SK-N-SH treated with all-trans-retinoic acid at 6 μM for 48 hours (cell line): ENCODE data around the gene ZEB2.
A peak's percentile ranks its signal among the peaks of the same experiment; 100 is the strongest.

Source experiments
- ATAC-seq: fragments of 200-7000 bp; cut with Tn5 transposase; 3 replicates; pipeline ENCODE4 v1.9.1; 2020; ENCODE audit warnings: mild to moderate bottlenecking, moderate library complexity
- BACH2 ChIP-seq: fragments of 250-450 bp; sonication (Bioruptor Pico); IDR thresholded peaks from 2 replicates; pipeline ENCODE4 v1.9.0; 2021; ENCODE audit warnings: mild to moderate bottlenecking, borderline replicate concordance
- GLIS3 ChIP-seq: fragments of 250-450 bp; sonication (Bioruptor Pico); IDR thresholded peaks from 2 replicates; pipeline ENCODE4 v1.5.0; 2020; ENCODE audit warnings: mild to moderate bottlenecking, moderate library complexity
- ISL1 ChIP-seq: fragments of 250-450 bp; sonication (Bioruptor Pico); IDR thresholded peaks from 2 replicates; pipeline ENCODE4 v2.1.2; 2022; ENCODE audit warnings: mild to moderate bottlenecking, moderate library complexity
- OSR1 ChIP-seq: fragments of 250-450 bp; sonication (Bioruptor Pico); IDR thresholded peaks from 2 replicates; pipeline ENCODE4 v1.8.0; 2022; ENCODE audit warnings: moderate library complexity, mild to moderate bottlenecking, inconsistent platforms
- PPARA ChIP-seq: fragments of 250-450 bp; sonication (Bioruptor Pico); IDR thresholded peaks from 2 replicates; pipeline ENCODE4 v1.5.0; 2020; ENCODE audit warnings: mild to moderate bottlenecking, borderline replicate concordance
- RARB ChIP-seq: fragments of 250-450 bp; sonication (Bioruptor Pico); IDR thresholded peaks from 2 replicates; pipeline ENCODE4 v1.8.0; 2021; ENCODE audit warnings: mild to moderate bottlenecking, moderate library complexity
- TCF4 ChIP-seq: fragments of 250-450 bp; sonication (Bioruptor Pico); IDR thresholded peaks from 2 replicates; pipeline ENCODE4 v1.8.0; 2021; ENCODE audit warnings: mild to moderate bottlenecking, moderate library complexity, borderline replicate concordance
- TOX ChIP-seq: fragments of 250-450 bp; sonication (Bioruptor Pico); IDR thresholded peaks from 2 replicates; pipeline ENCODE4 v1.8.0; 2021; ENCODE audit warnings: mild to moderate bottlenecking, moderate library complexity, borderline replicate concordance
- ZC3H10 ChIP-seq: fragments of 250-450 bp; sonication (Bioruptor Pico); IDR thresholded peaks from 2 replicates; pipeline ENCODE4 v1.5.1; 2021; ENCODE audit warnings: mild to moderate bottlenecking, moderate library complexity
- ZFP3 ChIP-seq: fragments of 250-450 bp; sonication (Bioruptor Pico); IDR thresholded peaks from 2 replicates; pipeline ENCODE4 v1.5.0; 2020; ENCODE audit warnings: mild to moderate bottlenecking, moderate library complexity
- ZFP30 ChIP-seq: fragments of 450-650 bp; formaldehyde crosslinking; IDR thresholded peaks from 2 replicates; pipeline ENCODE4 v1.5.0; 2022; ENCODE audit warnings: mild to moderate bottlenecking, moderate library complexity
- ZNF70 ChIP-seq: fragments of 450-650 bp; formaldehyde crosslinking; IDR thresholded peaks from 2 replicates; pipeline ENCODE4 v1.5.0; 2020; ENCODE audit warnings: mild to moderate bottlenecking, moderate library complexity
- ZNF8 ChIP-seq: fragments of 450-650 bp; formaldehyde crosslinking; IDR thresholded peaks from 2 replicates; pipeline ENCODE4 v1.5.0; 2020; ENCODE audit warnings: mild to moderate bottlenecking, moderate library complexity
- TF ChIP-seq, protein P1 (sequence below): fragments of 250-450 bp; sonication (Bioruptor Pico); IDR thresholded peaks from 2 replicates; pipeline ENCODE4 v1.8.0; 2020; ENCODE audit warnings: mild to moderate bottlenecking, moderate library complexity, borderline replicate concordance
- TF ChIP-seq, protein P2 (sequence below): fragments of 250-450 bp; sonication (Bioruptor Pico); IDR thresholded peaks from 2 replicates; pipeline ENCODE4 v1.8.0; 2021; ENCODE audit warnings: low read depth, mild to moderate bottlenecking, moderate library complexity, borderline replicate concordance
- TF ChIP-seq, protein P3 (sequence below): fragments of 250-450 bp; sonication (Bioruptor Pico); IDR thresholded peaks from 2 replicates; pipeline ENCODE4 v1.5.1; 2020; ENCODE audit warnings: low read depth, mild to moderate bottlenecking, moderate library complexity
- TF ChIP-seq, protein P4 (sequence below): fragments of 250-450 bp; sonication (Bioruptor Pico); IDR thresholded peaks from 2 replicates; pipeline ENCODE4 v1.5.0; 2020; ENCODE audit warnings: mild to moderate bottlenecking, moderate library complexity
- TF ChIP-seq, protein P5 (sequence below): fragments of 250-450 bp; sonication (Bioruptor Pico); IDR thresholded peaks from 2 replicates; pipeline ENCODE4 v1.5.1; 2021; ENCODE audit warnings: mild to moderate bottlenecking, moderate library complexity

Gene ZEB2

DNA sequence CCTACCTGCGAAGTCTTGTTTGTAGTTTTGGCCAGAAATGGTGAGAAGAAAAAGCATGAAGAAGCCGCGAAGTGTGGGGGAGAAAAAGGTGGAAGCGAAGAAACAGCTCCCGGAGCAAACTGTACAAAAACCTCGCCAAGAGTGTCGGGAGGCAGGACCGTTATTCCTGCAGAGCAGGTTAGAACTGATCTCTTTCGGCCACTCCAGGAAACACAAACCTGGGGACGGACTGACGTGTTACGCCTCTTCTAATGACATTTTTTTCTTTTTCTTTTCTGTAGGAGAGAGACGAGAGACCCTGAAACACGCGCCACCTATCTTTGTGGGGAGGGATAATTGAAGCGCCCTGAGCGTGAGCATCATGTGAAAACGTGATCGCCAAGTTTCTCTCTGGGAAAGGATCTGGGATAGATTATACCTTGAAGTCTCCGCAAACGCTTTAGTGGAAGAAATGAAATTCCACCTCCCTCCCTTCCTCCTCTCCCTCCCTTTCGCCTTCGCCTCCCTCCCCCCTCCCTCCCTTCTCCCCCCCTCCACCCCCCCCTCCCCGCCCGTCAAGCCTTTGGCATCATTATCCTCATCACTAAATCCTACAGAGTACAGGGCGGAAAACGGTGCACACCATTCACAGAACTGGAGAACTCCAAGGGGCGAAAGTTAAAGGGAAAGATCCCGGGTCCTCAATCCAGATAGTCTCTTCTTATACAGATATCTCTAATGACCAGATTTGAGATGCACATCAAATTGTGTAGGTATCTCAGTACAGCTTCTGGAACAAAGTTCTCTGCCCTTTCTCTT, at the start of gene ZEB2:
Gene ZEB2 (minus strand): TSS at position 186 of the 798 bp plus-strand sequence. CDS start 2,769 bp downstream, outside the sequence.
- TF ChIP-seq TOX (CRISPR knock-in tag) (no peak), OSR1 (CRISPR knock-in tag) (no peak), BACH2 (CRISPR knock-in tag) (no peak), ZC3H10 (CRISPR knock-in tag) (no peak), ZNF8 (CRISPR knock-in tag) (no peak), PPARA (CRISPR knock-in tag) (no peak), ZFP3 (CRISPR knock-in tag) (no peak), ZFP30 (CRISPR knock-in tag) (no peak)
- TF ChIP-seq, protein P1, sequence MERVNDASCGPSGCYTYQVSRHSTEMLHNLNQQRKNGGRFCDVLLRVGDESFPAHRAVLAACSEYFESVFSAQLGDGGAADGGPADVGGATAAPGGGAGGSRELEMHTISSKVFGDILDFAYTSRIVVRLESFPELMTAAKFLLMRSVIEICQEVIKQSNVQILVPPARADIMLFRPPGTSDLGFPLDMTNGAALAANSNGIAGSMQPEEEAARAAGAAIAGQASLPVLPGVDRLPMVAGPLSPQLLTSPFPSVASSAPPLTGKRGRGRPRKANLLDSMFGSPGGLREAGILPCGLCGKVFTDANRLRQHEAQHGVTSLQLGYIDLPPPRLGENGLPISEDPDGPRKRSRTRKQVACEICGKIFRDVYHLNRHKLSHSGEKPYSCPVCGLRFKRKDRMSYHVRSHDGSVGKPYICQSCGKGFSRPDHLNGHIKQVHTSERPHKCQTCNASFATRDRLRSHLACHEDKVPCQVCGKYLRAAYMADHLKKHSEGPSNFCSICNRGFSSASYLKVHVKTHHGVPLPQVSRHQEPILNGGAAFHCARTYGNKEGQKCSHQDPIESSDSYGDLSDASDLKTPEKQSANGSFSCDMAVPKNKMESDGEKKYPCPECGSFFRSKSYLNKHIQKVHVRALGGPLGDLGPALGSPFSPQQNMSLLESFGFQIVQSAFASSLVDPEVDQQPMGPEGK: no peak
- ATAC-seq: peak; percentile 38

DNA sequence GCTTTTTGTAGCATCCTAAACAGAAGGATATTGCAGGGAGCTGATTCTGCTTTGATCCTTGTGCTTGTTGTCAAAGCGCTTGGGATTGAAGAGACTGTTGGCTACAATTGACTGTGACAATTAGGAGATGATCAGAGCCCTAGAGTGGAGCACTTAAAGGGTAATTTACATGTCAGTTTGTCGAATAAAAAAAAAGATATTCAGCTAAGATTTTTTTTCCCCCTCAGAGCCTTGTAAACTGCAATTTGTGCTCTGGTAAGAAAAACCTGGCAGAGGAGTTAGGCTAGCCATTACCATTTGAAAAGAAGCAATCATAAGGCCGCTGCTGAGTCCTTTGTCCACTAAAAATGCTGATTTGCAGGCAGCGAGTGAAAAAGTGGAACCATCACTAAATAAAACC, 47.8 kb upstream of the ZEB2 start:
- TF ChIP-seq, protein P2, sequence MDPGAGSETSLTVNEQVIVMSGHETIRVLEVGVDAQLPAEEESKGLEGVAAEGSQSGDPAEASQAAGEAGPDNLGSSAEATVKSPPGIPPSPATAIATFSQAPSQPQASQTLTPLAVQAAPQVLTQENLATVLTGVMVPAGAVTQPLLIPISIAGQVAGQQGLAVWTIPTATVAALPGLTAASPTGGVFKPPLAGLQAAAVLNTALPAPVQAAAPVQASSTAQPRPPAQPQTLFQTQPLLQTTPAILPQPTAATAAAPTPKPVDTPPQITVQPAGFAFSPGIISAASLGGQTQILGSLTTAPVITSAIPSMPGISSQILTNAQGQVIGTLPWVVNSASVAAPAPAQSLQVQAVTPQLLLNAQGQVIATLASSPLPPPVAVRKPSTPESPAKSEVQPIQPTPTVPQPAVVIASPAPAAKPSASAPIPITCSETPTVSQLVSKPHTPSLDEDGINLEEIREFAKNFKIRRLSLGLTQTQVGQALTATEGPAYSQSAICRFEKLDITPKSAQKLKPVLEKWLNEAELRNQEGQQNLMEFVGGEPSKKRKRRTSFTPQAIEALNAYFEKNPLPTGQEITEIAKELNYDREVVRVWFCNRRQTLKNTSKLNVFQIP (CRISPR knock-in tag): no peak
- TF ChIP-seq ZNF8 (CRISPR knock-in tag): no peak
- TF ChIP-seq ISL1 (CRISPR knock-in tag): no peak
- no peak for TF ChIP-seq ZNF70 (CRISPR knock-in tag)
- no peak for TF ChIP-seq BACH2 (CRISPR knock-in tag)
- TF ChIP-seq, protein P3, sequence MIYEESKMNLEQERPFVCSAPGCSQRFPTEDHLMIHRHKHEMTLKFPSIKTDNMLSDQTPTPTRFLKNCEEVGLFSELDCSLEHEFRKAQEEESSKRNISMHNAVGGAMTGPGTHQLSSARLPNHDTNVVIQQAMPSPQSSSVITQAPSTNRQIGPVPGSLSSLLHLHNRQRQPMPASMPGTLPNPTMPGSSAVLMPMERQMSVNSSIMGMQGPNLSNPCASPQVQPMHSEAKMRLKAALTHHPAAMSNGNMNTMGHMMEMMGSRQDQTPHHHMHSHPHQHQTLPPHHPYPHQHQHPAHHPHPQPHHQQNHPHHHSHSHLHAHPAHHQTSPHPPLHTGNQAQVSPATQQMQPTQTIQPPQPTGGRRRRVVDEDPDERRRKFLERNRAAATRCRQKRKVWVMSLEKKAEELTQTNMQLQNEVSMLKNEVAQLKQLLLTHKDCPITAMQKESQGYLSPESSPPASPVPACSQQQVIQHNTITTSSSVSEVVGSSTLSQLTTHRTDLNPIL (CRISPR knock-in tag): no peak
- no peak for TF ChIP-seq RARB (CRISPR knock-in tag)
- ATAC-seq: no peak

DNA sequence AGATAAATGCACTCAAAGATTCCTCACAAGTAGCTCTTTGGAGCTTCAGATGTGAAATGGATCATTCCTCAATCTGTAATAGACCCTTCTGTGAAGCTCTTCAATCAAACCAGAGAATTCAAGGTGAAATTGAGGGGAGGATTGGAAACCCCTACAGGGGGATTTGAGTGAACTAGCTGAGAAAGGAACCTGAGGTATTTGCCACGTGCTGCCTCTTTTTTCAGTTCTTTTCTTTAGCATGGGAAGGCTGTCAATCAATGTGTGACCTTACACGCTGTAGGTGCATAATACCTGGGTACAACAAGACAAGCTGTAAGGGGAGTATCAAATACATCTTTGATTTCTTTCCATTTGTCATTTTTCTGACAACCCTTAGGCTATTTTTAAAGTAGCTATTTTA, 46.5 kb upstream of the ZEB2 start:
- no peak for ATAC-seq
- no peak for TF ChIP-seq ISL1 (CRISPR knock-in tag)
- TF ChIP-seq, protein P4, sequence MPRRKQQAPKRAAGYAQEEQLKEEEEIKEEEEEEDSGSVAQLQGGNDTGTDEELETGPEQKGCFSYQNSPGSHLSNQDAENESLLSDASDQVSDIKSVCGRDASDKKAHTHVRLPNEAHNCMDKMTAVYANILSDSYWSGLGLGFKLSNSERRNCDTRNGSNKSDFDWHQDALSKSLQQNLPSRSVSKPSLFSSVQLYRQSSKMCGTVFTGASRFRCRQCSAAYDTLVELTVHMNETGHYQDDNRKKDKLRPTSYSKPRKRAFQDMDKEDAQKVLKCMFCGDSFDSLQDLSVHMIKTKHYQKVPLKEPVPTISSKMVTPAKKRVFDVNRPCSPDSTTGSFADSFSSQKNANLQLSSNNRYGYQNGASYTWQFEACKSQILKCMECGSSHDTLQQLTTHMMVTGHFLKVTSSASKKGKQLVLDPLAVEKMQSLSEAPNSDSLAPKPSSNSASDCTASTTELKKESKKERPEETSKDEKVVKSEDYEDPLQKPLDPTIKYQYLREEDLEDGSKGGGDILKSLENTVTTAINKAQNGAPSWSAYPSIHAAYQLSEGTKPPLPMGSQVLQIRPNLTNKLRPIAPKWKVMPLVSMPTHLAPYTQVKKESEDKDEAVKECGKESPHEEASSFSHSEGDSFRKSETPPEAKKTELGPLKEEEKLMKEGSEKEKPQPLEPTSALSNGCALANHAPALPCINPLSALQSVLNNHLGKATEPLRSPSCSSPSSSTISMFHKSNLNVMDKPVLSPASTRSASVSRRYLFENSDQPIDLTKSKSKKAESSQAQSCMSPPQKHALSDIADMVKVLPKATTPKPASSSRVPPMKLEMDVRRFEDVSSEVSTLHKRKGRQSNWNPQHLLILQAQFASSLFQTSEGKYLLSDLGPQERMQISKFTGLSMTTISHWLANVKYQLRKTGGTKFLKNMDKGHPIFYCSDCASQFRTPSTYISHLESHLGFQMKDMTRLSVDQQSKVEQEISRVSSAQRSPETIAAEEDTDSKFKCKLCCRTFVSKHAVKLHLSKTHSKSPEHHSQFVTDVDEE (CRISPR knock-in tag): no peak
- no peak for TF ChIP-seq ZFP30 (CRISPR knock-in tag)
- TF ChIP-seq, protein P5, sequence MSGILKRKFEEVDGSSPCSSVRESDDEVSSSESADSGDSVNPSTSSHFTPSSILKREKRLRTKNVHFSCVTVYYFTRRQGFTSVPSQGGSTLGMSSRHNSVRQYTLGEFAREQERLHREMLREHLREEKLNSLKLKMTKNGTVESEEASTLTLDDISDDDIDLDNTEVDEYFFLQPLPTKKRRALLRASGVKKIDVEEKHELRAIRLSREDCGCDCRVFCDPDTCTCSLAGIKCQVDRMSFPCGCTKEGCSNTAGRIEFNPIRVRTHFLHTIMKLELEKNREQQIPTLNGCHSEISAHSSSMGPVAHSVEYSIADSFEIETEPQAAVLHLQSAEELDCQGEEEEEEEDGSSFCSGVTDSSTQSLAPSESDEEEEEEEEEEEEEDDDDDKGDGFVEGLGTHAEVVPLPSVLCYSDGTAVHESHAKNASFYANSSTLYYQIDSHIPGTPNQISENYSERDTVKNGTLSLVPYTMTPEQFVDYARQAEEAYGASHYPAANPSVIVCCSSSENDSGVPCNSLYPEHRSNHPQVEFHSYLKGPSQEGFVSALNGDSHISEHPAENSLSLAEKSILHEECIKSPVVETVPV (CRISPR knock-in tag): no peak
- TF ChIP-seq ZNF70 (CRISPR knock-in tag): no peak
- TF ChIP-seq TCF4: no peak
- no peak for TF ChIP-seq ZC3H10 (CRISPR knock-in tag)
- TF ChIP-seq, protein P3 (CRISPR knock-in tag): no peak
- no peak for TF ChIP-seq TOX (CRISPR knock-in tag)
- no peak for TF ChIP-seq BACH2 (CRISPR knock-in tag)
- no peak for TF ChIP-seq GLIS3 (CRISPR knock-in tag)
- TF ChIP-seq, protein P2 (CRISPR knock-in tag): no peak
